Ishikawa (cell line): ENCODE results near the gene ABHD12B.

Experiments
- CREB1 ChIP-seq: IDR thresholded peaks from 2 replicates; pipeline ENCODE4 v1.6.1; 2012; ENCODE audit warnings: low read depth
- EGR1 ChIP-seq: IDR thresholded peaks from 2 replicates; pipeline ENCODE4 v1.6.1; 2012
- EP300 ChIP-seq: IDR thresholded peaks from 2 replicates; pipeline ENCODE4 v1.6.1; 2012; ENCODE audit warnings: borderline replicate concordance
- FOXM1 ChIP-seq: IDR thresholded peaks from 2 replicates; pipeline ENCODE4 v1.6.1; 2012; ENCODE audit warnings: low read depth, borderline replicate concordance
- NFIC ChIP-seq: IDR thresholded peaks from 2 replicates; pipeline ENCODE4 v1.6.1; 2012
- RAD21 ChIP-seq: IDR thresholded peaks from 2 replicates; pipeline ENCODE4 v1.6.1; 2012; ENCODE audit warnings: low read depth
- TAF1 ChIP-seq: IDR thresholded peaks from 2 replicates; pipeline ENCODE4 v1.6.1; 2012; ENCODE audit warnings: low read depth, mild to moderate bottlenecking
- TCF12 ChIP-seq: IDR thresholded peaks from 2 replicates; pipeline ENCODE4 v1.6.1; 2012; ENCODE audit warnings: low read depth
- YY1 ChIP-seq: IDR thresholded peaks from 2 replicates; pipeline ENCODE4 v1.6.1; 2012; ENCODE audit warnings: low read depth
- TF ChIP-seq, protein P1 (sequence below): IDR thresholded peaks from 2 replicates; pipeline ENCODE4 v1.6.1; 2012
- TF ChIP-seq, protein P2 (sequence below): IDR thresholded peaks from 2 replicates; pipeline ENCODE4 v1.6.1; 2012; ENCODE audit warnings: low read depth, mild to moderate bottlenecking

GRCh38 chr14:50831726-50832168 lies 40.1 kb upstream of the ABHD12B start:
- TF ChIP-seq, protein P1, sequence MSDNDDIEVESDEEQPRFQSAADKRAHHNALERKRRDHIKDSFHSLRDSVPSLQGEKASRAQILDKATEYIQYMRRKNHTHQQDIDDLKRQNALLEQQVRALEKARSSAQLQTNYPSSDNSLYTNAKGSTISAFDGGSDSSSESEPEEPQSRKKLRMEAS, result no peak
- TF ChIP-seq EP300 (no peak), TCF12 (no peak), EGR1 (no peak), YY1 (no peak), CREB1 (no peak), TAF1 (no peak), FOXM1 (no peak), RAD21 (no peak), NFIC (no peak)
- TF ChIP-seq, protein P2, sequence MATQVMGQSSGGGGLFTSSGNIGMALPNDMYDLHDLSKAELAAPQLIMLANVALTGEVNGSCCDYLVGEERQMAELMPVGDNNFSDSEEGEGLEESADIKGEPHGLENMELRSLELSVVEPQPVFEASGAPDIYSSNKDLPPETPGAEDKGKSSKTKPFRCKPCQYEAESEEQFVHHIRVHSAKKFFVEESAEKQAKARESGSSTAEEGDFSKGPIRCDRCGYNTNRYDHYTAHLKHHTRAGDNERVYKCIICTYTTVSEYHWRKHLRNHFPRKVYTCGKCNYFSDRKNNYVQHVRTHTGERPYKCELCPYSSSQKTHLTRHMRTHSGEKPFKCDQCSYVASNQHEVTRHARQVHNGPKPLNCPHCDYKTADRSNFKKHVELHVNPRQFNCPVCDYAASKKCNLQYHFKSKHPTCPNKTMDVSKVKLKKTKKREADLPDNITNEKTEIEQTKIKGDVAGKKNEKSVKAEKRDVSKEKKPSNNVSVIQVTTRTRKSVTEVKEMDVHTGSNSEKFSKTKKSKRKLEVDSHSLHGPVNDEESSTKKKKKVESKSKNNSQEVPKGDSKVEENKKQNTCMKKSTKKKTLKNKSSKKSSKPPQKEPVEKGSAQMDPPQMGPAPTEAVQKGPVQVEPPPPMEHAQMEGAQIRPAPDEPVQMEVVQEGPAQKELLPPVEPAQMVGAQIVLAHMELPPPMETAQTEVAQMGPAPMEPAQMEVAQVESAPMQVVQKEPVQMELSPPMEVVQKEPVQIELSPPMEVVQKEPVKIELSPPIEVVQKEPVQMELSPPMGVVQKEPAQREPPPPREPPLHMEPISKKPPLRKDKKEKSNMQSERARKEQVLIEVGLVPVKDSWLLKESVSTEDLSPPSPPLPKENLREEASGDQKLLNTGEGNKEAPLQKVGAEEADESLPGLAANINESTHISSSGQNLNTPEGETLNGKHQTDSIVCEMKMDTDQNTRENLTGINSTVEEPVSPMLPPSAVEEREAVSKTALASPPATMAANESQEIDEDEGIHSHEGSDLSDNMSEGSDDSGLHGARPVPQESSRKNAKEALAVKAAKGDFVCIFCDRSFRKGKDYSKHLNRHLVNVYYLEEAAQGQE, result no peak
